CD4-positive, alpha-beta T cell treated with Interleukin-6 at 100 ng/mL for 8 hours (primary cell): ENCODE data around the gene HS3ST4.

Experiments used
- DNase-seq: peaks from one replicate; pipeline ENCODE4 v3.0.0-alpha.2; 2020; ENCODE audit warnings: mixed read lengths, low spot score

Gene HS3ST4

DNA sequence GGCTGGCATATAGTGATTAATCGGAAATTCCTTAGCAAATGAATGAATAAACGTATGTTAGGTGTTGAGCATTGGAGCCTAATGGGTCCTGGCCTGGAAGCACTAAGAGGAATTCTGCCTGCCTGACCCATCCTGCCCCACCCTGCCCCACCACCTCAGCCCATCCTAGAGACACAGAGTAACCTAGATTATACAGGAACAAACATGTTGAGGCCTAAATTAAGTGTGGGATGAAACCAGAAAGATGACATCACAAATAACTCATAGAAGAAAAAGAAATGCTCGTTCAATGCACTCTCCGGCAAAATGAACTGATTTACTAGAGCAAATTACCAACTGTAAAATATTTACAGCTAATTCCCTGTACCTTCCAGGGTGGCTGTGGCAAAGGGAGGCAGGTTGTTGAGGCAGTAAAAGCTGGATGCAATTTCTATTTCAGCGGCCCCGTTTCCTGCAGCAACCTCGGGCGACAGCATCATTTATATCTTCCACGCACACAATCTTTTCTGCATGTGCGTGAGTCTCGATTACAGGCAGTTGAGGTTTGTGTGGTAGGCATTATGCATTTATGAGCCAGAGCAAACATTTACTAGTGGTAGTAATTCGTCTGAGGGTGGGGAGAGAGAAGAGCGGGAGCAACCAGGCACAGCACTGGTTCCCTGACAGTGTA lies 417.2 kb downstream of the HS3ST4 start:
- DNase-seq = no peak

GRCh38 chr16:26111900-26112299 lies 420.1 kb downstream of the HS3ST4 start:
- DNase-seq = no peak

DNA sequence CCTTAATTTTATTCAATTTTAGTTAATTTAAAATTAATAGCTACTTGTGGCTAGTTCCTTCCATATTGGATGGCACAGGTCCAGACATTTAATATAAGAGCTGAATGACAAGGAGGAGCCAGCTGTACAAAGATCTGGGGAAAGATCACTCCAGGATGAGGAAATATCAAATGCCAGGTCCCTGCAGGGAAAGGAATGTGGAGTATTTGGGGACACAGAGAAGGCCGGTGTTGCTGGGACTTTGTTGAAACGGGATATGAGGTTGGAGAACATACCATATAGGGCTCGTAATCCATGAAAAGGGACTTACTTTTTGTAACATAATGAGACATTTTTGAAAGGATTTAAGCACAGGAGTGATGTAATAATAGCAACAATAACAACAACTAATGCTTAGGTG lies 426.8 kb downstream of the HS3ST4 start:
- DNase-seq = no peak

GRCh38 chr16:26120729-26121128 lies 429.0 kb downstream of the HS3ST4 start:
- DNase-seq = no peak

GRCh38 chr16:26128296-26128695 lies 436.5 kb downstream of the HS3ST4 start:
- no peak for DNase-seq

DNA sequence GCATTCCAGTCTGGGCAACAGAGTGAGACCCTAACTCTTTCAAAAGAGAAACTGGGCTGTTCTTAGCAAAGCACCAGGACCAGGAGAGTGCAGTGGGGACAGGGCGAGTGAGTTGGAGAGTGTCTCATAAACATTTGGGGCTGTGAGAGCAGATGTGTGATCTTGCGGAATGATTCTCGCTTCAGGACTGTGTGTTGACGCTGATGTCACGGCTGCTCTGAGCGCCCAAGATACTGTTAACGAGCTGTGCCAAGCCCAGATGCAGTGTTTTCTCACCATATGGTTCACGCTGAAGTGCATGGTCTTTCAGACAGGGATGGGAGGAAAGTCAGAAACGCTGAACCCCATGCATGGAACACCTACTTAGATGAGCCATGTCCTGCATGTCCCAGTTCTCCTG lies 438.2 kb downstream of the HS3ST4 start:
- no peak for DNase-seq

DNA sequence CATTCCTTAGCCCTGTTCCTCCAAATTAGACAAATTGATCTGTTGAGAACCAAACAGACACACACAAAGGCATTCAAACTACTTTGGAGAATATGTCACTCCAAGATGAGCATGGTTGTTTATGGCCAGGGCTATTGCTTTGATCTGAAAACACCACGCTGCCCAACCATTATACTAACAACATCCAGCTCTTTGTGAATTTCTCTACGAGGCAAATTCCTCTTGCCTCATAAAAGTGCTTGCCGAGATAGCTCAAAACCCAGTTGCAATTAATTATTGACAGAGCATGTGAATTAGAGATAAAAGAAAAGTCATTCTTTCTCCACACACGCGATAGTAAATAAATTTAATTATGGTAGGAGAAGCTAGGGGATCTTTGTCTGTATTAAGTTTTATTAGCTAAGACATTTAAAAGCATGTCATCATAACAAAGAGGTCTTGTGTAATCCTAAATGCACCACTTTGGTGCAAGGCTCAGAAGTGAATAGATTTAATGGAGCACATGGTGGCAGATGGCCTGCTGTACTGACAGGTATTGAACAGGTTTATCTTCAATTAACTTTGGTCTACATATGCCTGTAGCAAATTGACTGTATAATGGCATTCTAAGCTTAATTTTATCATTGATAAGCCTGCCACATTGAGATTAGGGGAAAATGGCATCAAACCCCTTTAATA lies 441.8 kb downstream of the HS3ST4 start:
- no peak for DNase-seq

DNA sequence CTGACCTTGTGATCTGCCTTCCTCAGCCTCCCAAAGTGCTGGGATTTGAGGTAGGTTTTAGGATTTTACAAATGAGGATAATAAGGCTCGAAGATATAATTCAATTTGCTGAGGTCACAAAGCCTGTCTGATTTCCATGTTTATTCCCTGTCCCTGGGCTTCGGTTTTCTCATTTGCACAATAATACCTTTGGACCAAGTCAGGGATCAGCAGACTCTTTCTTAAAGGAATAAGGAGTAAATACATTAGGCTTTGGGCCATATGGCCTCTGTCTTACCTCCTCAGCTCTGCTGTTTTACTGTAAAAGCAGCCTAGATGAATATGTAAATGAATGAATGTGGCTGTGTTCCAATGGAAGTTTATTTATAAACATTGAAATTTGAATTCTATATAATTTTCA lies 442.8 kb downstream of the HS3ST4 start:
- DNase-seq = no peak

DNA sequence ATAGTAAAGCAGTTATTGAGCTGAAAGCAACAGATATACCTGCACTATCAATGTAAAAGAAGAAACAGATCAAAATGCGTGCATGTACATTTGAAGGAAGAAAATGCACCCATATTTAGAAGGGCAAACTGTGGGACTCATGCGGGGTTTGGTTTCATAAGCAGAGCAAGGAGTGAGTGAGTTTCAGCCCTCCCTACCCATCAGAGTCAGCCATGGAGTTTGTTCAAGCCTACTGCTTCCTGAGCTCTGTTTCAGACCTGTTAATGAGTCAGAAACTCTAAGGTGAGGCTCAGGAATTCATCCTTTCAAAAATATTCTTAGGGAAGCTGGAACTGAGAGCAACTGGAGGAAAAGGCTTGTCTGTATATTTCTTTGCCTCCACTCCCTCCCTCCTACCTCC lies 446.2 kb downstream of the HS3ST4 start:
- DNase-seq = no peak

DNA sequence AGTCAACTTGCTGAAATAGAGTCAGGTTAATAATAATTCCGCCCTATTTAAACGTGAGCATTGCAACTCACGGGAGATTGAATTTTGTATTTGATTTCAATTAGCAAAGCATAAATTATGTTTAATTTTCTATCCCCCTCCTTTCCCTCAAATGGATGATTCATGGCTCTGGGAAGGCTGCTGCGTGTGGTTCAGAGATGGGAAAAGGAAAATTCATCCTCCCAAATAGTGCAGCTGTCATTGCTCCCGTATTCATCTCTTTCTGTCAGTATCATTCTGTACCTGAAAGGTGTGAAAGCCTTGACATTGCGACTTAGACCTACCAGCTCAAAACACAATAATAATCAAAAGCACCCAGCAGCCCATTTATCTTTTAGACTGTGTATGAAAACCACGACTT lies 447.3 kb downstream of the HS3ST4 start:
- no peak for DNase-seq

GRCh38 chr16:26139884-26140283 lies 448.1 kb downstream of the HS3ST4 start:
- no peak for DNase-seq

- DNase-seq = no peak
Observed at GRCh38 chr16:26149364-26150190, 457.8 kb downstream of the HS3ST4 start.

GRCh38 chr16:26155221-26155620 lies 463.5 kb downstream of the HS3ST4 start:
- no peak for DNase-seq

DNA sequence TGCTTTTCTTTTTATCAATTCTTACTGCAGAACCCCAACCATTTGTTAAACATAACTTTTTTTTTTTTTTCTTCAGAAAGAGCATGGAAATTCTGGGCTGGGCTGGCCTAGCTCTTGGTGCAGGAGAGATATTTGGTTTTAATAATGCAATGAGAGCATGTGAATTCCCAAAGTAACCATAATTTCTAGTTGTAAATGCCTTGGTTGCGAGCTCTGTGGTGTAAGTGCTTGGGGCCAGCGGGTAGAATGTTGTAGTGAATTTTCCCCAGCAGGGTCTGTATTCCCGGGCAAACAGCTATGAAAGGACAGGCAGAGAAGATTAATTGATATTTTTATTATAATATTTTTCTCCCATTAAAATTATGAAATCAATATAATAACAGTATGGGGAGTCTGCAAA lies 465.6 kb downstream of the HS3ST4 start:
- DNase-seq = no peak

GRCh38 chr16:26158142-26158759 lies 466.5 kb downstream of the HS3ST4 start:
- no peak for DNase-seq

DNA sequence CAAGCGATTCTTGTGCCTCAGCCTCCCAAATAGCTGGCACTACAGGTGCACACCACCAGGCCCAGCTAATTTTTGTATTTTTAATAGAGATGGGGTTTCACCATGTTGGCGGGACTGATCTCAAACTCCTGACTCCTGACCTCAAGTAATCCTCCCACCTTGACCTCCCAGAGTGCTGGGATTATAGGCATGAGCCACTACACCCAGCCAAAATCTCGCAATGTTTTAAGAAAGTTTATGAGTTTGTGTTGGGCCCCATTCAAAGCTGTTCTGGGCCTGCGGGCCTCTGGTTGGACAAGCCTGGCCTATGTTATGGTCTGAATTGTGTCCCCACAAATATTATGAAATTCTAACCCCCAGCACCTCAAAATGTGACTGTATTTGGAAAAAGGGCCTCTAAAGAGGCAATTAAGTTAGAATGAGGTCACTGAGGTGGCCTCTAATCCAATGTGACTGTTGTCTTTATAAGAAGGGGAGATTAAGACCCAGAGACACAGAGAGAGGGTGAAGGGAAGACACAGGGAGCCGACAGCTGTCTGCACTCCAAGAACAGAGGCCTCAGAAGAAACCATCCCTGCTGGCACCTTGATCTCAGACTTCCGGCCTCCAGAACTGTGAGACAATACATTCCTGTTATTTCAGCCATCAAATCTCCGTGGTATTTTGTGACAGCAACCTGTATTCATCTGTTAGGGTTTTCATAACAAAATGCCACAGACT lies 469.9 kb downstream of the HS3ST4 start:
- DNase-seq = no peak

GRCh38 chr16:26169473-26169872 lies 477.7 kb downstream of the HS3ST4 start:
- DNase-seq = no peak

DNA sequence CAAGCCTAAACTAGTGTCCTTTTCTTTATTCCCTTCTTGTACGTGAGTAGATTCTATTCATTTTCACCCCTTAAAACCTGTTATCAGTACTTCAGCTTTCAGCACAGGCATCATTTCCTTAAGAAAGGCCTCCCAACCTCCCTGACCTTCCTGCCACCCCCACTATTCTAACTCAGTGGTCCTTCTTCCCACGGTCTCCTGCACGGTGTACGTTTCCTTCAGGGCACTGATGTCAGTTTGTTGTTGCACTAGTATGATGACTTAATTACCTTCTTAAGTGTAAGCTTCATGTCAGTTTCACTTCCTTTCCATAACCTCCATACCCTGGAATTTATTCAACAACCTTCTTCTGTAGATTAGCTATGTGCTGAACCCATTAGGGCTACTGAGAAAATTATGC lies 484.2 kb downstream of the HS3ST4 start:
- no peak for DNase-seq

- DNase-seq = no peak
Observed at GRCh38 chr16:26177438-26177837, 485.7 kb downstream of the HS3ST4 start.

GRCh38 chr16:26178298-26178697 lies 486.5 kb downstream of the HS3ST4 start:
- no peak for DNase-seq

GRCh38 chr16:26186091-26186615 lies 494.4 kb downstream of the HS3ST4 start:
- no peak for DNase-seq
